Smooth muscle cell of the brain vasculature (primary cell): Measurements from ENCODE around the gene RANBP6.

Experiments used
- DNase-seq: peaks from one replicate; pipeline ENCODE4 v3.0.0-alpha.2; 2012; ENCODE audit warnings: low read depth, low spot score

The RANBP6 gene

GRCh38 chr9:6007058-6007769, 8.2 kb downstream of the RANBP6 start:
- peak; percentile 54 for DNase-seq

GRCh38 chr9:6006749-6007057, 8.7 kb downstream of the RANBP6 start:
- no peak for DNase-seq

- DNase-seq, result no peak
These were observed 14.5 kb downstream of the RANBP6 start for GRCh38 chr9:6000955-6001354.

GRCh38 chr9:5999443-6000101, 15.9 kb downstream of the RANBP6 start:
- no peak for DNase-seq

GRCh38 chr9:5994493-5994892, 20.9 kb downstream of the RANBP6 start:
- DNase-seq, result no peak

- DNase-seq, result no peak
These were observed 27.2 kb downstream of the RANBP6 start for GRCh38 chr9:5988265-5988664.

- no peak for DNase-seq
These were observed 32.4 kb downstream of the RANBP6 start for GRCh38 chr9:5983042-5983441.

GRCh38 chr9:5982317-5982716, 33.1 kb downstream of the RANBP6 start:
- no peak for DNase-seq

GRCh38 chr9:5978523-5978922, 36.9 kb downstream of the RANBP6 start:
- no peak for DNase-seq

- DNase-seq, result no peak
These were observed 38.6 kb downstream of the RANBP6 start for GRCh38 chr9:5976674-5977397.

- DNase-seq, result no peak
These were observed 43.7 kb downstream of the RANBP6 start for GRCh38 chr9:5971740-5972139.
